HG03159 (cell line): ENCODE data around the gene TBL1XR1.

Source experiments
- ATAC-seq: cut with Tn5 transposase; IDR thresholded peaks from one replicate; pipeline ENCODE4 v1.9.1; 2021; ENCODE audit warnings: mild to moderate bottlenecking, moderate library complexity; ENCODE audit not compliant: unreplicated experiment

Gene TBL1XR1

DNA sequence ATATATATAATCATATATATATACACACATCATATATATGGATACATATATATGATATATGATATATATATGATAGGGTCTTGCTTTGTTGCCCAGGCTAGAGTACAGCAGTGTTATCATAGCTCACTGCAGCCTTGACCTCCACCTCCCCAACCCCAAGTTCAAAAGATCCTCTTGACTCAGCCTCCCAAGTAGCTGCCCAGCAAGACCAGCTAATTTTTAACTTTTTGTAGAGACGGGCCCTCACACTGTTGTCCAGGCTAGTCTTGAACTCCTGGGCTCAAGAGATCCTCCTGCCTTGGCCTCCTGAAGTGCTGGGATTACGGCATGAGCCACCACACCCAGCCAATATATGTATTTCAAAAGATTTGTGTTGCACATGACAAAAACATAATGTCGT lies 83.0 kb downstream of the TBL1XR1 start:
- no peak for ATAC-seq

DNA sequence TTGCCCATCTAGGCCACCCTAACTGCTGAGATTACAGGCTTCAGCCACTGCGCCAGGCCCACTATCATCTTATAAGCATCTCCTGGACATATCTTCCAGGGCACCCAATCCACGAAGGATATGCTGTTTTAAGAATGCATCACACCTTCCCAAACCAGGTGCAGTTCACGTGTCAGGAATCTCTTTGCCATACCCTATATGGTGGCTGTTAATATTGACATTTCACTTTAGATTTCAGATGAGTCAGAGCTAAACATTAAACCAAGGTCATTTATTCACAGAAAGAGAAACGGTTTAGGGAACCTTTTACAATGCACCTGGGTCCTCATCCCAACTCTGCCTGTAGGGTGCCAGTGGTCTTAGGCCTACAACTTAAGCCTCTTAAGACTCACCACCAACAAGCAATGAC lies 85.7 kb downstream of the TBL1XR1 start:
- ATAC-seq = peak; percentile 46

- ATAC-seq = no peak
These were observed 86.4 kb downstream of the TBL1XR1 start for GRCh38 chr3:177110895-177111294.

DNA sequence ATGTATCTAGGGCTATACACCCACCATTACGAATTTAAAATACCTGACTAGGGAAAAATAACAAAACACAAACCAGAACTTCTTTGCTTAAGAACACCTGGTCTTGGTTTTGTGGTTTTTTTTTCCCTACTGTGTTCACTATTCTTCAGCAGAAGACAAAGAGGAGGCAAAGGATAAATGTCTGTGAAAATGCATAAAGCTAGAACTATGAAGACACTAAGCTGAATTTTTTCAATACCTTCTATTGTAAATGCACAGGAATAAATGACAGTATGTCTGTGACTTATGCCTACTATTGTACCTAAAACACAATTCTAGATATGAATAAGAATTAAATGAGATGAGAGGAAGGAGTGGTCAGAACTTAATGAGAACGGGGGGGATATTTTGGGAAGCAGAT lies 86.9 kb downstream of the TBL1XR1 start:
- ATAC-seq = no peak

- no peak for ATAC-seq
These were observed 87.5 kb downstream of the TBL1XR1 start for GRCh38 chr3:177109688-177110330.

DNA sequence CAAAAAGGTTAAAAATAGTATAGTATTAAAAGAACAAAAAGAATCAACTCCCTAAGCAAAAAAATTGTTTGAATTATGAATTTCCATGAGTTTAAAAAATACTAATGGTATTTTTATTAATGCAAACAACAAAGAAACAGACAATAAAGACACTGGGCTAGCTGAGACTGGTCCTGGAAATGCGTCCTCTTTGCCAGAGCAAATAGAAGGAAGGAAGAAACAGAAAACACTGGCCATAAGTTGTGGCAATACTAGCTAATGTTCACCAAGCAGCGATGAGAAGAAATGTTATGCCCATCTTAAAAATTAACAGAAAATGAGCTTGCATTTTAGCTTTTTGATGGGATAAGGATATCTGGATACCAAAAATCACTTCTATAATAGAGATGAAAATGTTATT lies 88.6 kb downstream of the TBL1XR1 start:
- ATAC-seq = no peak

GRCh38 chr3:177107461-177108239 lies 89.6 kb downstream of the TBL1XR1 start:
- ATAC-seq = no peak

DNA sequence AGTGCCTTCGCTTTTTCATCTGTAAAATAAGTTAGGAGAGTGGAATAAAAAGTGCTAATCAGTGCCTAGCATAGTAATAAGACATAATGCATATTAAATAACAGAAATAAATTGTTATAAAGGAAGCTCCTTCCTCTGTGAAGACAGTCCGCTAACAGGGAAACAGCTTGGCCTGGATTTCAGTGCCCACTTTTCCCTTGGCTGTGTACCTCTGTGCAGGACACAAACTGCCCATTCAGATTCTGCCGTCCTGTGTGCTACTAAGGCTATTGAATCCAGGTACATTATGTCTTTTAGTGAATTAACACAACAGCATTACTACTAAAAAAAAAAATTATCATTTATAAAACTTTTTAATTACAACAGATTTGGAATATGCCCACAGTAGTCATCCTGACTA lies 90.7 kb downstream of the TBL1XR1 start:
- ATAC-seq = no peak

GRCh38 chr3:177106184-177106583 lies 91.1 kb downstream of the TBL1XR1 start:
- no peak for ATAC-seq

GRCh38 chr3:177105623-177106022 lies 91.7 kb downstream of the TBL1XR1 start:
- no peak for ATAC-seq

DNA sequence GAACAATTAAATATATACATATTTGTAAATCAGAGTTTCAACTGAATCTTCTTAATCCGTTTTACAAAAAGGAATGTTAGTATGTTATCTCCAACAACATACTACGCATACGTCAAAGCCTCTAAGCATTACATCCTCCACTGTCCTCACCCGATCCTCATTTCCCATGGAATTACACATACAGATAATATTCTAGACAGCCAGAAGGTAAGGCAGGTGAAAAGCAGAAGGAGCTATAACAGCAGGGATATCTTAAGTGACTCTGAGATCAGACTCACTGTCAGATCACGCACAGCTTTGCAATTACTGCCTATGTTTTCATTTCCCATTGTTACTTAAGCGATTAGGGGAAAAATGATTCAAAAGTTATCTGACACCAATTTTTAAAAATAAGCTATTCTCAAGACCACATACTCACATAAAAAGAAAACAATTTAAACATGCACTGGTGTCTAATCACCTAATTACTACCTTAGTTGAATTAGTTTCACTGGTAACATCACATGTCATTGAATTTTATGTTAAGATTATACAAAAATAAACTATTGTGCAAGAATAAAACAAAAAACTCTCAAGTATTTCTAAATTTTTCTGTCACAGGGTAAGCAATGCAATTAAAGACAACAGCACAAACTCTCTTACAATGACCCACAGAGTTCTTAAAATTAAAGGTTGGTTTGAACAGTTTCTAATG lies 92.8 kb downstream of the TBL1XR1 start:
- ATAC-seq = no peak

- no peak for ATAC-seq
These were observed 94.7 kb downstream of the TBL1XR1 start for GRCh38 chr3:177102553-177102952.

- no peak for ATAC-seq
These were observed 98.7 kb downstream of the TBL1XR1 start for GRCh38 chr3:177098551-177098950.

DNA sequence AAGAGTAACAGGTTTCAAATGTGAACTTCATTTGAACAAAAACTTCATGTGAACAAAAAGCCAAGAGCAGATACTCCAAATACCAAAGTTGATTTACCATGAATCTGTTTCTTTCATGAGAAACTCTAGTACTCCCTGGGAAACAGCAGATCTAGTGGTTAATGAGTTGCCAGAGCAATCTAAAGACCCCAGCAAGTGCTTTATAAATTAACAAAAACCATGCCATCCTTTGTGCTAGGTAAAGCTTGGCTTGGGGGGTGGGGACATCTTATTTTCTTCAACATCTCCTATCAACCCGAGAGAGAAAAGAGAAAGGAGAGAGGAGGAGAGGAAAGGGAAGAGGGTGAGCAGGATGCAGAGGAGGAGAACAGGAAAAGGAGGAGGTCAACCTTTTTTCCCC lies 100.7 kb downstream of the TBL1XR1 start:
- ATAC-seq = no peak

- no peak for ATAC-seq
These were observed 103.3 kb downstream of the TBL1XR1 start for GRCh38 chr3:177093966-177094365.

DNA sequence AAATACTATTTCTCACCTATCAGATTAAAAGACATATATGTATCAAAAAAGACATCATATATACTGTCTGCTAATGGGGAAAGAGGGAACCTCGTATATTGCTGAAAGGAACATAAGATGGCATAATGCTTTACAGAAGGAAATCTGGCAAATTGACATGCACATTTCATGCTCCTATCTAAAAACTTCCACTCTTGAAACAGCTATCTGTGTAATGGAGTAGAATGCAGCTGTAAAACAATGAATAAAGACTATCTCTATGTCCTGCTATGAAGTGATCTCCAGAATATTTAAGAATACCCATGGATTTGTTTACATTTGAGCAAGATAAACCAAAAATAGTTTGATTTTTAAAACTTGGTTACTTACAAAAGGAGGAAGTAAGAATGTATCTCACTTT lies 107.4 kb downstream of the TBL1XR1 start:
- ATAC-seq = no peak

DNA sequence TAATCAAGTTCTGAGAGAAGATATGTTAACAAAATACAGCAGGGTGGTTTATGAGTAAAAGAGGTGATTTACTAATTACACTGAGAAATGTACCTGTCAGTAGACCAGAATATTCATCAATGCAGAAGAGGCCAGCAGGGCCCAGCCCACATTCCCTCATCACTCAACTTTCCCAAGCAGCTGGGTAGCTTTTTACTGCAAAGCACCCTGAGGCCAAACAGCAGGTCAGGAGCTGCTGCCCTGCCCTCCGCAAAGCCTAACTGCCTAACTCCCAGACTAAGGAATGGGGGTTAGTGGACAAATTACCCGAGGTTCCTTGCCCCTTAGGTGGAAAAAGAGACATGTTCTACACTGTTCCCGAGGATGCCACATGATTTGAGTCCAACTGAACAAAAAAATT lies 108.2 kb downstream of the TBL1XR1 start:
- ATAC-seq = no peak

GRCh38 chr3:177085794-177086193 lies 111.5 kb downstream of the TBL1XR1 start:
- no peak for ATAC-seq

DNA sequence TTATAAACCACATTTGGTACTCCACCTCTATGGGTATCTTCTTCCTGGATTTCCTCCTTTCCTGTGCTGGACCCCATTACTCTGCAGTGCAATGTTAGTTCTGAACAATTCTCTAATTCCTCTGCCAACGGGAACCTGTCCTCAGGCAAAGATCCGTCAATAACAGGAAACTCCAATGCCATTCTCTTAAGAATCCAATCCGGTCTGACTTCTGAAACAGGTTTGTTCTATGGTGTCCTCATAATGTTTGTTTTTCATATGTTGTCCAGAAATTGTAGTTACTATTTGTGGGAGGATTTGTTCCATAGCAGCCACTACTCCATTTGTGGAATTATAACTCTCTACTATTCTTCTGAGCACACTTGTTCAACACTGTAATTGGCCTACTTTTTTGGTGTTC lies 112.7 kb downstream of the TBL1XR1 start:
- ATAC-seq = no peak

DNA sequence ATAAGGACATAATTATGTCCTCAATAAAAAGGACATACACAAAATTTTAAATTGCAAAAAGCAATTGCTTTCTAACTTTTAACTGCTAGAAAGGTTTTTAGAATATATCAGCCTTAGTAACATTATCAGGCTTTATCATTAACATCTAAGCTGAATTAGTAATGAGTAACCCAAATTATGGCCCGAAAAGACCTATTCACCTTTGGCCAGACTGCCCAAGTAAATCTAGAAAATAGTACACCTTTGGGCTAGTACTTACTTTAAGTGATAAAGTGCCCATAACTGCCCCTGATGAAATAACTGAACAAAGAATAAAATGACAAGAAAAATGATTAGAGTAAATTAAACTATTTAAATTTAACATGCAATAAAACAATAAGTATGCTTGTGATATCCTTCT lies 117.2 kb downstream of the TBL1XR1 start:
- no peak for ATAC-seq

DNA sequence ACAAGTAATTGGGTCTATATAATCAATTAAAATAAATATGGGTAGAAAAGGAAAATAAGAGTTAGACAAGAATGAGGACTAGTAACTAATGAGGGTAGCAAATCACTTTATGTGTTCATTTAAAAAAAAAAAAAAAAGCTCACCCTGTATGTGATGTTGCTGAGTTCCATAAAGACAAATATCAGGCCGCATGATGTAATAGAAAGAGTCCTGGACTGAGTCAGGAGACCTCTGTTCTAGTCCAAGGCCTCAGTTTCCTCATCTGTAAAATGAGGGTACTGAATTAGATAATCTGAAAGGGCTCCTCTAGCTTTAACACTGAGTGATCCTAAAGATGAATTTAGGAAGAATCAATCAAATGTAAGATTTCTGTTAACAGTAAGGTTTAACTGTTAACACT lies 117.6 kb downstream of the TBL1XR1 start:
- no peak for ATAC-seq
